Endothelial cell (in vitro differentiated cells): Measurements from ENCODE around the gene LMNA. TPM values are rescaled to one million over a fixed set of nuclear protein-coding genes. Genes with fewer than 3 reads are reported as not detected.
"Not testable (repeated sequence)": the region's sequence is repeated elsewhere in the genome, so short reads cannot be mapped to it uniquely, and the experiment has no call there.

ENCODE experiments used
- DNase-seq: peaks from one replicate; pipeline ENCODE4 v3.0.0; 2021; ENCODE audit warnings: low spot score
- H3K27ac Mint-ChIP-seq: one replicate; pipeline ENCODE4 v1.8.0; 2021; ENCODE audit warnings: mixed read lengths, inconsistent platforms; ENCODE audit not compliant: unreplicated experiment
- H3K27me3 Mint-ChIP-seq: one replicate; pipeline ENCODE4 v1.8.0; 2021; ENCODE audit warnings: mild to moderate bottlenecking, moderate library complexity, mixed read lengths, inconsistent platforms; ENCODE audit not compliant: unreplicated experiment
- H3K36me3 Mint-ChIP-seq: one replicate; pipeline ENCODE4 v1.8.0; 2021; ENCODE audit warnings: mild to moderate bottlenecking, low read depth, mixed read lengths, inconsistent platforms; ENCODE audit not compliant: unreplicated experiment
- H3K4me1 Mint-ChIP-seq: one replicate; pipeline ENCODE4 v1.8.0; 2021; ENCODE audit warnings: mild to moderate bottlenecking, mixed read lengths, inconsistent platforms; ENCODE audit not compliant: unreplicated experiment
- H3K4me3 Mint-ChIP-seq: one replicate; pipeline ENCODE4 v1.8.0; 2021; ENCODE audit warnings: mild to moderate bottlenecking, mixed read lengths, inconsistent platforms; ENCODE audit not compliant: unreplicated experiment
- H3K9me3 Mint-ChIP-seq: one replicate; pipeline ENCODE4 v1.8.0; 2021; ENCODE audit warnings: mixed read lengths, inconsistent platforms; ENCODE audit not compliant: unreplicated experiment
- total RNA-seq: library from RNA; stranded (reverse); fragmentation: NEBNext Ultra II Directional; extraction: Animal tissue kit (Norgen Biotek cat#: 25700); gene quantifications from one replicate; pipeline ENCODE4 v1.2.1, GENCODE V29; 2021; ENCODE audit not compliant: unreplicated experiment
- TF ChIP-seq, protein P1 (sequence below): fragments of 200-600 bp; sonication (generic); IDR thresholded peaks from one replicate; pipeline ENCODE4 v1.5.0; 2021; ENCODE audit warnings: antibody characterized with exemption; ENCODE audit not compliant: unreplicated experiment

The LMNA gene
- total RNA-seq, 1 donor from 2014 or later, result 35.8 TPM

GRCh38 chr1:156069490-156070455, 44.7 kb upstream of the LMNA start:
- Mint-ChIP-seq H3K4me1 (peaks cover 35% of the 10 kb centered on the region), H3K9me3 (no peaks in the 10 kb centered on the region), H3K4me3 (no peak overlapping the region), H3K27me3 (peaks cover 7% of the 10 kb centered on the region), H3K36me3 (peaks cover 17% of the 10 kb centered on the region), H3K27ac (peak overlapping the region; percentile 85)
- TF ChIP-seq, protein P1, sequence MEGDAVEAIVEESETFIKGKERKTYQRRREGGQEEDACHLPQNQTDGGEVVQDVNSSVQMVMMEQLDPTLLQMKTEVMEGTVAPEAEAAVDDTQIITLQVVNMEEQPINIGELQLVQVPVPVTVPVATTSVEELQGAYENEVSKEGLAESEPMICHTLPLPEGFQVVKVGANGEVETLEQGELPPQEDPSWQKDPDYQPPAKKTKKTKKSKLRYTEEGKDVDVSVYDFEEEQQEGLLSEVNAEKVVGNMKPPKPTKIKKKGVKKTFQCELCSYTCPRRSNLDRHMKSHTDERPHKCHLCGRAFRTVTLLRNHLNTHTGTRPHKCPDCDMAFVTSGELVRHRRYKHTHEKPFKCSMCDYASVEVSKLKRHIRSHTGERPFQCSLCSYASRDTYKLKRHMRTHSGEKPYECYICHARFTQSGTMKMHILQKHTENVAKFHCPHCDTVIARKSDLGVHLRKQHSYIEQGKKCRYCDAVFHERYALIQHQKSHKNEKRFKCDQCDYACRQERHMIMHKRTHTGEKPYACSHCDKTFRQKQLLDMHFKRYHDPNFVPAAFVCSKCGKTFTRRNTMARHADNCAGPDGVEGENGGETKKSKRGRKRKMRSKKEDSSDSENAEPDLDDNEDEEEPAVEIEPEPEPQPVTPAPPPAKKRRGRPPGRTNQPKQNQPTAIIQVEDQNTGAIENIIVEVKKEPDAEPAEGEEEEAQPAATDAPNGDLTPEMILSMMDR, result no peak
- DNase-seq, result no peak

- no peaks in the 10 kb centered on the region for H3K9me3 Mint-ChIP-seq
- TF ChIP-seq, protein P1, result no peak
- no peak for DNase-seq
- H3K27ac Mint-ChIP-seq, result peak overlapping the region; percentile 85
- H3K4me1 Mint-ChIP-seq, result peaks cover 37% of the 10 kb centered on the region
- H3K36me3 Mint-ChIP-seq, result peaks cover 22% of the 10 kb centered on the region
- peaks cover 11% of the 10 kb centered on the region for H3K27me3 Mint-ChIP-seq
- no peak overlapping the region for H3K4me3 Mint-ChIP-seq
These were observed 44.0 kb upstream of the LMNA start for GRCh38 chr1:156070548-156070947.

DNA sequence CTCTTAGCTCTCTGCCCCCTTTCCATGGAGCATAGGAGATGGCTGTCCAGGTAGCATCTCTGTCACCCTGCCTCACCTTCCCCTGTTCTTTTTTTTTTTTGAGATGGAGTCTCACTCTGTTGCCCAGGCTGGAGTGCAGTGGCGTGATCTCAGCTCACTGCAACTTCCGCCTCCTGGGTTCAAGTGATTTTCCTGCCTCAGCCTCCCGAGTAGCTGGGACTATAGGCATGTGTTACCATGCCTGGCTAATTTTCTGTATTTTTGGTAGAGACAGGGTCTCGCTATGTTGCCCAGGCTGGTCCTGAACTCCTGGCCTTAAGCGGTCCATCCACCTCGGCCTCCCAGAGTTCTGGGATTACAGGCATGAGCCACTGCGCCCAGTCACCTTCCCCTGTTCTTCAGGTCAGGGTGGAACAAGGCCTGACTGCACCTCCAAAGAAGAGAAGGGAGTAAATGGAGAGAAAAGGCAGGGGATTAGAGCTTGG, 43.1 kb upstream of the LMNA start:
- H3K4me1 Mint-ChIP-seq, result peaks cover 45% of the 10 kb centered on the region

DNA sequence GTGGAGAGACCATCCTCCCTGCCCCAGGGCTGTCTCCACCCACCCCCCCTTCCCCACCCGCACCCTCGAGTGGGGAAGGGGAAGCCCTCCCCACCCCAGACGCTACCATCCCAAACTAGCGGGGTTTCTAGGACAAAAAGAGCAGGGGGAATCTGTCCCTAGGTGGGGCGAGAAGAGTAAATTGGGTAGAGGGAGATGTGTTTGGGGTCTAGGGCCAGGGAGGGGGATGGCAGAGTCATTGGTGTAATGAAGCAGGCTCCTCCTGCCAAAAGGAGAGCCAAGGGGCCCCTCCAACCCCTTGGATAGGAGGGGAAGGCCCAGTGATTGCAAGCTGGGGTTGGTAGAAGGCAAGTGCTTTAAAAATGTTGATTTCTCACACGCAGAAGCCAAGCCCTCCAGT, 42.3 kb upstream of the LMNA start:
- no peak overlapping the region for H3K27ac Mint-ChIP-seq
- TF ChIP-seq, protein P1, result no peak
- DNase-seq, result no peak
- peaks cover 49% of the 10 kb centered on the region for H3K4me1 Mint-ChIP-seq
- no peak overlapping the region for H3K4me3 Mint-ChIP-seq
- H3K27me3 Mint-ChIP-seq, result peaks cover 11% of the 10 kb centered on the region
- H3K9me3 Mint-ChIP-seq, result no peaks in the 10 kb centered on the region
- H3K36me3 Mint-ChIP-seq, result peaks cover 30% of the 10 kb centered on the region

More for the DNA sequence above, 43.1 kb upstream of the LMNA start:
- H3K4me3 Mint-ChIP-seq, result peak overlapping the region; percentile 56
- not testable (repeated sequence) for H3K9me3 Mint-ChIP-seq, DNase-seq
- peaks cover 27% of the 10 kb centered on the region for H3K36me3 Mint-ChIP-seq
- H3K27ac Mint-ChIP-seq, result peak overlapping the region; percentile 67
- peaks cover 11% of the 10 kb centered on the region for H3K27me3 Mint-ChIP-seq

DNA sequence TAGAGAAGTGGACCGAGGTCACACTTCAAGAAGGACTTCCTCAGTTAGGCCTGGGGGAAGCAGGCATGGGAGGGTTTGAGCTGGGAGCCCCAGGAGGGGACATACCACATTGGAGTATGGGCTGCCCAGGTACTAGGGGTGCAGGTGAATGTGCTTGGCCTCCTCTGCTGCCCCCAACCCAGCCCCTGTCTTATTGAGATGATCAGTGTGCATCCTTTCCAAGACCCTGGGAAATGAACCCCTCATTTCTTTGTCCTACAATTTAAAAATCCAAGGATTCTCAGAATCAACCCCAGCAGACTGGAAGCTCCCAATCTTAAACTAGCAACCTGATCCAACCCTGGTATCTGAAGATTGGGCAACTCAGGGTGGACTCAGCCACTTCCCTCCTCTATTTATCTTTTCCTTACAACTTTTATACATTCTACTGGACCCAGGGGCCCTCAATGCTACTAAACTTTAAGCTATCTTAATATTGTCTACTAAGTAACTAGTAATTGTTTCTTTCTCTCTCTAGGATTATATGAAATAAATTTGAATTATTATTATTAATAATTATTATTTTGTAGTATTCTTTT, 41.3 kb upstream of the LMNA start:
- peaks cover 37% of the 10 kb centered on the region for H3K36me3 Mint-ChIP-seq
- H3K9me3 Mint-ChIP-seq, result no peaks in the 10 kb centered on the region
- peaks cover 56% of the 10 kb centered on the region for H3K4me1 Mint-ChIP-seq
- H3K27ac Mint-ChIP-seq, result no peak overlapping the region
- no peak overlapping the region for H3K4me3 Mint-ChIP-seq
- H3K27me3 Mint-ChIP-seq, result peaks cover 14% of the 10 kb centered on the region
- TF ChIP-seq, protein P1, result no peak
- DNase-seq, result no peak
